Midbrain (tissue), 1 donor: ENCODE measurements around the gene INVS.

Experiments
- DNase-seq: peaks from one replicate; lab custom pipeline; 2025; lab: John Stamatoyannopoulos, UW

The INVS gene

GRCh38 chr9:100277166-100277979, 178.3 kb downstream of the INVS start:
- no peak for DNase-seq

GRCh38 chr9:100281066-100281465, 182.0 kb downstream of the INVS start:
- DNase-seq, result no peak

GRCh38 chr9:100281676-100282387, 182.8 kb downstream of the INVS start:
- no peak for DNase-seq

- no peak for DNase-seq
These were observed 183.3 kb downstream of the INVS start for GRCh38 chr9:100282388-100282719.

GRCh38 chr9:100284247-100284646, 185.2 kb downstream of the INVS start:
- no peak for DNase-seq

- no peak for DNase-seq
These were observed 186.0 kb downstream of the INVS start for GRCh38 chr9:100285080-100285479.

GRCh38 chr9:100285601-100286000, 186.6 kb downstream of the INVS start:
- DNase-seq, result no peak

- DNase-seq, result no peak
These were observed 187.2 kb downstream of the INVS start for GRCh38 chr9:100286257-100286656.

- no peak for DNase-seq
These were observed 188.1 kb downstream of the INVS start for GRCh38 chr9:100287186-100287585.

- DNase-seq, result no peak
These were observed 191.7 kb downstream of the INVS start for GRCh38 chr9:100290714-100291113.

GRCh38 chr9:100292414-100292813, 193.4 kb downstream of the INVS start:
- DNase-seq, result no peak

- no peak for DNase-seq
These were observed 195.3 kb downstream of the INVS start for GRCh38 chr9:100294341-100294740.

- DNase-seq, result no peak
These were observed 195.8 kb downstream of the INVS start for GRCh38 chr9:100294806-100295205.

GRCh38 chr9:100295240-100295639, 196.2 kb downstream of the INVS start:
- no peak for DNase-seq

GRCh38 chr9:100296407-100296806, 197.4 kb downstream of the INVS start:
- DNase-seq, result no peak

- DNase-seq, result no peak
These were observed 199.3 kb downstream of the INVS start for GRCh38 chr9:100298378-100298777.

GRCh38 chr9:100303747-100304146, 204.7 kb downstream of the INVS start:
- DNase-seq, result no peak

GRCh38 chr9:100306283-100306682, 207.2 kb downstream of the INVS start:
- no peak for DNase-seq

- no peak for DNase-seq
These were observed 208.0 kb downstream of the INVS start for GRCh38 chr9:100307080-100307479.

- no peak for DNase-seq
These were observed 210.0 kb downstream of the INVS start for GRCh38 chr9:100308965-100309564.

- DNase-seq, result no peak
These were observed 210.9 kb downstream of the INVS start for GRCh38 chr9:100309992-100310391.

GRCh38 chr9:100315561-100315960, 216.5 kb downstream of the INVS start:
- no peak for DNase-seq

GRCh38 chr9:100317706-100318105, 218.7 kb downstream of the INVS start:
- no peak for DNase-seq
